H1 (cell line): ENCODE results near the gene KCNG3. TPM values are rescaled to one million over a fixed set of nuclear protein-coding genes. Genes with fewer than 3 reads are reported as not detected.

ENCODE experiments used
- CTCF ChIA-PET: fragments of 300-600 bp; sonication (Branson Sonifier 250); formaldehyde crosslinking; loops from one replicate; lab custom pipeline; 2021; ENCODE audit not compliant: partially characterized antibody; lab: Charles Lee
- POLR2A ChIA-PET: fragments of 300-600 bp; sonication (Branson Sonifier 250); formaldehyde crosslinking; loops from one replicate; lab custom pipeline; 2021; ENCODE audit warnings: inconsistent platforms; ENCODE audit not compliant: partially characterized antibody; lab: Charles Lee
- DNase-seq, 2 experiments: peaks; one replicate each; pipeline versions ENCODE4 v3.0.0 to v3.0.0-alpha.2; 2010 to 2022; ENCODE audit warnings: low spot score in 2 of 2, low read depth in 1 of 2, mixed read lengths in 1 of 2
- FAIRE-seq: peaks from 2 replicates; lab custom pipeline; 2011; peaks lifted over from hg19 to GRCh38; lab: Jason Lieb, UNC
- H2AFZ ChIP-seq: 2 replicates; pipeline ENCODE4 v1.8.1; 2012; ENCODE audit warnings: low read length, inconsistent platforms
- H2AK5ac ChIP-seq: 2 replicates; pipeline ENCODE4 v1.6.1; 2013; ENCODE audit warnings: low read depth, low read length
- H2BK120ac ChIP-seq: replicated peaks from 2 replicates; pipeline ENCODE3; 2013; ENCODE audit warnings: low read depth, low read length, inconsistent platforms
- H2BK12ac ChIP-seq: 2 replicates; pipeline ENCODE4 v1.6.1; 2013; ENCODE audit warnings: low read depth, low read length
- H2BK15ac ChIP-seq: 2 replicates; pipeline ENCODE4 v1.6.1; 2013; ENCODE audit warnings: low read length
- H2BK20ac ChIP-seq: 2 replicates; pipeline ENCODE4 v1.6.1; 2013; ENCODE audit warnings: low read length
- H2BK5ac ChIP-seq: 2 replicates; pipeline ENCODE4 v1.6.1; 2013; ENCODE audit warnings: low read depth, low read length
- H3K14ac ChIP-seq: 2 replicates; pipeline ENCODE4 v1.6.1; 2013; ENCODE audit warnings: inconsistent platforms; ENCODE audit not compliant: insufficient read length
- H3K18ac ChIP-seq: 2 replicates; pipeline ENCODE4 v1.6.1; 2013; ENCODE audit warnings: low read length; ENCODE audit errors: extremely low read depth
- H3K23ac ChIP-seq: 2 replicates; pipeline ENCODE4 v1.6.1; 2013; ENCODE audit warnings: inconsistent platforms; ENCODE audit not compliant: insufficient read length
- H3K23me2 ChIP-seq: 2 replicates; pipeline ENCODE4 v1.6.1; 2013; ENCODE audit warnings: low read depth, low read length
- H3K27ac ChIP-seq: 2 replicates; pipeline ENCODE4 v1.6.1; 2011; ENCODE audit warnings: low read depth, low read length, inconsistent platforms
- H3K27me3 ChIP-seq, 4 experiments: replicated peaks in 1 of 4; 1 replicate in 1 of 4; 2 replicates in 3 of 4; pipeline versions ENCODE4 v1.6.1 to v1.8.1; 2011 to 2013; ENCODE audit warnings: low read length in 3 of 4, mild to moderate bottlenecking in 3 of 4, inconsistent platforms in 2 of 4, mixed read lengths in 2 of 4, moderate library complexity in 1 of 4; ENCODE audit not compliant: control insufficient read depth in 3 of 4, insufficient read depth in 3 of 4; ENCODE audit errors: extremely low read depth in 1 of 4
- H3K36me3 ChIP-seq, 4 experiments: 2 replicates each; pipeline versions ENCODE4 v1.6.1 to v1.8.1; 2011 to 2013; ENCODE audit warnings: mild to moderate bottlenecking in 4 of 4, low read length in 3 of 4, moderate library complexity in 2 of 4, control low read depth in 1 of 4, inconsistent platforms in 1 of 4; ENCODE audit not compliant: insufficient read depth in 4 of 4, control insufficient read depth in 2 of 4
- H3K4ac ChIP-seq: replicated peaks from 2 replicates; pipeline ENCODE3; 2013; ENCODE audit warnings: low read length, low read depth, mixed read lengths, inconsistent platforms; ENCODE audit not compliant: insufficient read length
- H3K4me1 ChIP-seq, 4 experiments: replicated peaks in 1 of 4; 1 replicate in 1 of 4; 2 replicates in 3 of 4; pipeline versions ENCODE4 v1.6.1 to v1.8.1; 2011 to 2013; ENCODE audit warnings: low read length in 3 of 4, inconsistent platforms in 2 of 4, mixed read lengths in 1 of 4; ENCODE audit not compliant: insufficient read depth in 4 of 4, control insufficient read depth in 3 of 4
- H3K4me2 ChIP-seq, 2 experiments: 2 replicates each; pipeline versions ENCODE4 v1.6.1 to v1.8.1; 2011 to 2013; ENCODE audit warnings: low read depth in 2 of 2, low read length in 2 of 2, control low read depth in 1 of 2, inconsistent platforms in 1 of 2, mild to moderate bottlenecking in 1 of 2; ENCODE audit not compliant: insufficient read depth in 1 of 2
- H3K4me3 ChIP-seq, 4 experiments: fragments of 200-600, 300-600 bp in 1 of 4; sonication (generic), shearing (Covaris generic), sonication (Bioruptor Twin) in 1 of 4; 2 replicates each; pipeline versions ENCODE4 v1.5.1 to v1.8.1; 2011 to 2016; ENCODE audit warnings: low read length in 4 of 4, low read depth in 3 of 4, control low read depth in 2 of 4, inconsistent platforms in 2 of 4, mild to moderate bottlenecking in 2 of 4, mixed read lengths in 1 of 4, moderate library complexity in 1 of 4; ENCODE audit not compliant: insufficient read depth in 2 of 4; ENCODE audit errors: extremely low read depth in 1 of 4
- H3K56ac ChIP-seq: replicated peaks from 2 replicates; pipeline ENCODE3; 2013; ENCODE audit warnings: low read depth, mild to moderate bottlenecking, mixed read lengths, low read length, inconsistent platforms; ENCODE audit not compliant: insufficient read length
- H3K79me1 ChIP-seq: 2 replicates; pipeline ENCODE4 v1.6.1; 2013; ENCODE audit warnings: low read depth, low read length, control low read depth
- H3K79me2 ChIP-seq, 2 experiments: 2 replicates each; pipeline versions ENCODE4 v1.6.1 to v1.8.1; 2012 to 2013; ENCODE audit warnings: low read length in 2 of 2, mild to moderate bottlenecking in 2 of 2, inconsistent platforms in 1 of 2; ENCODE audit not compliant: insufficient read depth in 2 of 2, control insufficient read depth in 1 of 2
- H3K9ac ChIP-seq, 4 experiments: replicated peaks in 1 of 4; 1 replicate in 1 of 4; 2 replicates in 3 of 4; pipeline versions ENCODE4 v1.6.1 to v1.8.1; 2011 to 2013; ENCODE audit warnings: low read depth in 3 of 4, low read length in 3 of 4, control low read depth in 2 of 4, mild to moderate bottlenecking in 2 of 4, moderate library complexity in 2 of 4, inconsistent platforms in 1 of 4; ENCODE audit errors: extremely low read depth in 1 of 4
- H3K9me3 ChIP-seq, 2 experiments: 2 replicates each; pipeline versions ENCODE4 v1.6.1 to v1.8.1; 2012 to 2013; ENCODE audit warnings: mild to moderate bottlenecking in 2 of 2, moderate library complexity in 2 of 2, control low read depth in 1 of 2, inconsistent platforms in 1 of 2, low read depth in 1 of 2, low read length in 1 of 2, mixed read lengths in 1 of 2; ENCODE audit not compliant: insufficient read depth in 2 of 2
- H4K20me1 ChIP-seq, 2 experiments: replicated peaks in 1 of 2; 2 replicates each; pipeline versions ENCODE3 to v1.8.1; 2011 to 2013; ENCODE audit warnings: inconsistent platforms in 2 of 2, low read length in 2 of 2, mild to moderate bottlenecking in 1 of 2; ENCODE audit not compliant: insufficient read depth in 2 of 2, control insufficient read depth in 1 of 2
- H4K5ac ChIP-seq: 2 replicates; pipeline ENCODE4 v1.6.1; 2013; ENCODE audit warnings: low read length, low read depth, mixed read lengths, inconsistent platforms; ENCODE audit not compliant: insufficient read length
- H4K8ac ChIP-seq: 2 replicates; pipeline ENCODE4 v1.8.0; 2013; ENCODE audit warnings: mild to moderate bottlenecking, moderate library complexity, low read length, inconsistent platforms; ENCODE audit not compliant: insufficient read depth; ENCODE audit errors: extremely low read depth
- H4K91ac ChIP-seq: replicated peaks from 2 replicates; pipeline ENCODE3; 2013; ENCODE audit warnings: low read length, mixed read lengths, inconsistent platforms; ENCODE audit not compliant: insufficient read length
- CBX5 ChIP-seq: fragments of 300-800, 300-1000 bp; sonication (generic); IDR thresholded peaks from 2 replicates; pipeline ENCODE4 v1.7.1; 2016; ENCODE audit warnings: antibody characterized with exemption, low read length, low read depth
- CBX8 ChIP-seq: fragments of 300-800, 300-1000 bp; sonication (generic); IDR thresholded peaks from 2 replicates; pipeline ENCODE4 v1.7.1; 2016; ENCODE audit warnings: low read depth, low read length, borderline replicate concordance
- CEBPB ChIP-seq: IDR thresholded peaks from 2 replicates; pipeline ENCODE4 v1.6.1; 2012; ENCODE audit warnings: low read depth, low read length
- EZH2 ChIP-seq: fragments of 200-600 bp; sonication (generic); IDR thresholded peaks from 2 replicates; pipeline ENCODE4 v1.7.1; 2012; ENCODE audit warnings: low read depth, mild to moderate bottlenecking, moderate library complexity, low read length, inconsistent platforms; ENCODE audit not compliant: severe bottlenecking
- GTF2F1 ChIP-seq: IDR thresholded peaks from 2 replicates; pipeline ENCODE4 v1.6.1; 2012; ENCODE audit warnings: low read depth, low read length, improper control_type of control experiment, borderline replicate concordance
- MAFK ChIP-seq: IDR thresholded peaks from 2 replicates; pipeline ENCODE4 v1.6.1; 2012; ENCODE audit warnings: low read depth, mild to moderate bottlenecking, improper control_type of control experiment, low read length
- POU5F1 ChIP-seq: IDR thresholded peaks from 2 replicates; pipeline ENCODE4 v1.6.1; 2011; ENCODE audit warnings: low read depth, mild to moderate bottlenecking, low read length, moderate library complexity
- SP4 ChIP-seq: IDR thresholded peaks from 2 replicates; pipeline ENCODE4 v1.6.1; 2012; ENCODE audit warnings: low read length, inconsistent platforms
- polyA plus RNA-seq, 7 experiments: library from polyadenylated mRNA; depleted of rRNA in 3 of 7; stranded (reverse) in 5 of 7; unstranded in 2 of 7; fragments of >200 nt in 5 of 7; fragments of 200-250 nt in 2 of 7; gene quantifications; 1 replicate in 5 of 7; 2 replicates in 1 of 7; 4 replicates in 1 of 7; pipeline versions ENCODE4 v1.2.1 to v1.2.3, GENCODE V29; 2011 to 2013; ENCODE audit warnings: missing spikeins in 2 of 7, mixed read lengths in 2 of 7
- total RNA-seq: library from RNA; stranded (reverse); fragmentation: NEBNext Ultra II Directional; extraction: Animal tissue kit (Norgen Biotek cat#: 25700); gene quantifications from 2 replicates; pipeline ENCODE4 v1.2.1, GENCODE V29; 2021
- TF ChIP-seq, protein P1 (sequence below): IDR thresholded peaks from 2 replicates; pipeline ENCODE4 v1.6.1; 2011; ENCODE audit warnings: low read depth, mild to moderate bottlenecking, low read length; ENCODE audit not compliant: insufficient read depth
- TF ChIP-seq, protein P2 (sequence below), 3 experiments: IDR thresholded peaks; 1 replicate in 2 of 3; 2 replicates in 1 of 3; pipeline versions ENCODE4 v1.5.1 to v1.6.1; 2011; ENCODE audit warnings: low read length in 3 of 3, mild to moderate bottlenecking in 3 of 3, inconsistent platforms in 2 of 3, low read depth in 1 of 3, moderate library complexity in 1 of 3; ENCODE audit not compliant: insufficient read depth in 1 of 3; ENCODE audit errors: control extremely low read depth in 1 of 3

Gene KCNG3
- total and polyA plus RNA-seq, 2 of the 8 experiments (the other 6 are each of a cell fraction or from before 2014, with no cell fraction given) = 8.1 to 21.3 TPM

DNA sequence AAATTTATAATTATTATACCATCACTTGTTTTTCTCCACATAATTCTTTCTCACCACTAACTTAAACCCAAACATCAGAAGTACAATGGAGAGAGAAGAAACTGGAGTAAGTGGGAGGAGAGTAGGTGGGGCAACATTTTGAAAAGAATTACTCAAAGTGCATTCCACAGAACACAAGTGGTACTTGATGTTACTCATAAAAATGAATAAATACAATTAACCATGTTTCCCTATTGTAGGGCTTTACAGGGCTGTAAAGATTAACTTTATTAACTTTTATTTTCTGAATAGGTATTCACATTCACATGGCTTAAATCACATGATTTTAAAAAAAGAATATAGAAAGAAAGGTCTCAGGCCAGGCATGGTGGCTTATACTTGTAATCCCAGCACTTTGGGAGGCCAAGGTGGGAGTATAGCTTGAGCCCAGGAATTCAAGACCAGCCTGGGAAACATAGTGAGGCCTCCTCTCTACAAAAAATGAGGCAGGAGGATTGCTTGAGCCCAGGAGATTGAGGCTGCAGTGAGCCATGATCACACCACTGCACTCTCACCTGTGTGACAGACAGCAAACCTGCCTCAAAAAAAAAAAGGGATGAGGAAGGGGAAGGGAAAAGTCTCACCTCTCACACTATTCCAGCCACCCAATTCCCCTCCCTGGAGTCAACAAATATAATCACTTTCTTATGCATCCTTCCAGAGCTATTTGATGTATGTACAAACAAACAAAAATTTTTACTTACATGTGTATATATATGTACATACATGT lies 47.1 kb downstream of the KCNG3 start:
- no peak overlapping the region for H4K91ac ChIP-seq
- H3K4me2 ChIP-seq = no peak overlapping the region
- ChIA-PET CTCF (interaction anchor here (0.6 to 2.2 kb wide), 8 partner anchors 10 to 1907 kb away, joined by 3 to 10 read pairs (median 4); no protein-coding TSS in a partner anchor), POLR2A (no interaction called here)
- H2BK12ac ChIP-seq = no peak overlapping the region
- peaks cover 8% of the 10 kb centered on the region; the same call in 1 of the 2 replicates for H3K79me1 ChIP-seq
- H3K4me3 ChIP-seq = no peak overlapping the region
- no peaks in the 10 kb centered on the region for H3K9me3 ChIP-seq
- H2BK20ac ChIP-seq = no peak overlapping the region
- H3K23me2 ChIP-seq = no peaks in the 10 kb centered on the region
- DNase-seq = no peak
- H3K9ac ChIP-seq = no peak overlapping the region
- H4K8ac ChIP-seq = no peak overlapping the region
- peaks cover 0 to 3% (median 0%) of the 10 kb centered on the region in 4 experiments; a peak in 1 of 7 replicates for H3K4me1 ChIP-seq
- no peak overlapping the region for H2AFZ ChIP-seq
- no peak overlapping the region for H2BK120ac ChIP-seq
- H3K27me3 ChIP-seq = no peaks in the 10 kb centered on the region
- no peak overlapping the region for H3K18ac ChIP-seq
- no peak overlapping the region for H3K23ac ChIP-seq
- H3K4ac ChIP-seq = no peak overlapping the region
- H3K27ac ChIP-seq = no peak overlapping the region
- H4K5ac ChIP-seq = no peak overlapping the region
- H3K56ac ChIP-seq = no peak overlapping the region
- peaks cover 2 to 6% of the 10 kb centered on the region in 2 experiments for H4K20me1 ChIP-seq
- H3K79me2 ChIP-seq = peaks cover 0 to 69% of the 10 kb centered on the region in 2 experiments; a peak in 2 of 4 replicates
- no peak overlapping the region for H3K14ac ChIP-seq
- no peak overlapping the region for H2BK15ac ChIP-seq
- no peak overlapping the region for H2BK5ac ChIP-seq
- H3K36me3 ChIP-seq = peaks cover 5 to 28% (median 7%) of the 10 kb centered on the region in 4 experiments; a peak in 6 of 8 replicates
- no peak overlapping the region for H2AK5ac ChIP-seq
- no peak for FAIRE-seq
- TF ChIP-seq, protein P1, sequence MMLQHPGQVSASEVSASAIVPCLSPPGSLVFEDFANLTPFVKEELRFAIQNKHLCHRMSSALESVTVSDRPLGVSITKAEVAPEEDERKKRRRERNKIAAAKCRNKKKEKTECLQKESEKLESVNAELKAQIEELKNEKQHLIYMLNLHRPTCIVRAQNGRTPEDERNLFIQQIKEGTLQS = no peak
- TF ChIP-seq CEBPB = no peak
- no peak for TF ChIP-seq GTF2F1
- TF ChIP-seq CBX8 = no peak
- no peak for TF ChIP-seq POU5F1
- no peak for TF ChIP-seq CBX5
- no peak for TF ChIP-seq EZH2
- no peak for TF ChIP-seq MAFK
- TF ChIP-seq, protein P2, sequence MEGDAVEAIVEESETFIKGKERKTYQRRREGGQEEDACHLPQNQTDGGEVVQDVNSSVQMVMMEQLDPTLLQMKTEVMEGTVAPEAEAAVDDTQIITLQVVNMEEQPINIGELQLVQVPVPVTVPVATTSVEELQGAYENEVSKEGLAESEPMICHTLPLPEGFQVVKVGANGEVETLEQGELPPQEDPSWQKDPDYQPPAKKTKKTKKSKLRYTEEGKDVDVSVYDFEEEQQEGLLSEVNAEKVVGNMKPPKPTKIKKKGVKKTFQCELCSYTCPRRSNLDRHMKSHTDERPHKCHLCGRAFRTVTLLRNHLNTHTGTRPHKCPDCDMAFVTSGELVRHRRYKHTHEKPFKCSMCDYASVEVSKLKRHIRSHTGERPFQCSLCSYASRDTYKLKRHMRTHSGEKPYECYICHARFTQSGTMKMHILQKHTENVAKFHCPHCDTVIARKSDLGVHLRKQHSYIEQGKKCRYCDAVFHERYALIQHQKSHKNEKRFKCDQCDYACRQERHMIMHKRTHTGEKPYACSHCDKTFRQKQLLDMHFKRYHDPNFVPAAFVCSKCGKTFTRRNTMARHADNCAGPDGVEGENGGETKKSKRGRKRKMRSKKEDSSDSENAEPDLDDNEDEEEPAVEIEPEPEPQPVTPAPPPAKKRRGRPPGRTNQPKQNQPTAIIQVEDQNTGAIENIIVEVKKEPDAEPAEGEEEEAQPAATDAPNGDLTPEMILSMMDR (IDR thresholded peaks at IDR 0.05; ENCODE audit: control extremely low read depth in 1 of 3, insufficient read depth in 1 of 3, low read depth in 1 of 3, low read length in 3 of 3) = no peak
- no peak for TF ChIP-seq SP4
